Keratinocyte (primary cell): ENCODE data around the gene NF2. TPM values are rescaled to one million over a fixed set of nuclear protein-coding genes. Genes with fewer than 3 reads are reported as not detected.

Experiments used
- DNase-seq: peaks from one replicate; pipeline ENCODE4 v3.0.0-alpha.2; 2011; ENCODE audit warnings: low read depth, missing footprints, low spot score
- FAIRE-seq: peaks from 2 replicates; lab custom pipeline; 2011; peaks lifted over from hg19 to GRCh38; lab: Jason Lieb, UNC
- H2AFZ ChIP-seq: 2 replicates; pipeline ENCODE4 v1.6.0; 2012; ENCODE audit warnings: low read length, control low read depth, inconsistent platforms; ENCODE audit not compliant: control insufficient read depth
- H3K27ac ChIP-seq: 2 replicates; pipeline ENCODE4 v1.5.1; 2011; ENCODE audit warnings: low read length; ENCODE audit not compliant: control insufficient read depth, insufficient read depth
- H3K27me3 ChIP-seq: 3 replicates; pipeline ENCODE4 v1.6.0; 2011; ENCODE audit warnings: low read length; ENCODE audit not compliant: control insufficient read depth, insufficient read depth; ENCODE audit errors: extremely low read depth
- H3K36me3 ChIP-seq, 2 experiments: 2 replicates in 1 of 2; 3 replicates in 1 of 2; pipeline ENCODE4 v1.5.1; 2011; ENCODE audit warnings: low read length in 2 of 2, mild to moderate bottlenecking in 1 of 2; ENCODE audit not compliant: control insufficient read depth in 2 of 2, insufficient read depth in 2 of 2; ENCODE audit errors: extremely low read depth in 1 of 2
- H3K4me1 ChIP-seq: 3 replicates; pipeline ENCODE4 v1.5.1; 2011; ENCODE audit warnings: low read length; ENCODE audit not compliant: control insufficient read depth, insufficient read depth; ENCODE audit errors: extremely low read depth
- H3K4me2 ChIP-seq: 3 replicates; pipeline ENCODE4 v1.6.0; 2011; ENCODE audit warnings: low read depth, low read length; ENCODE audit not compliant: control insufficient read depth, insufficient read depth; ENCODE audit errors: extremely low read depth
- H3K4me3 ChIP-seq, 3 experiments: fragments of 200-600 bp in 1 of 3; sonication (generic) in 1 of 3; 2 replicates in 2 of 3; 3 replicates in 1 of 3; pipeline ENCODE4 v1.5.1; 2011 to 2016; ENCODE audit warnings: low read length in 3 of 3, mild to moderate bottlenecking in 3 of 3, control low read depth in 2 of 3, inconsistent platforms in 1 of 3, low read depth in 1 of 3, mixed read lengths in 1 of 3, mixed run types in 1 of 3, moderate library complexity in 1 of 3; ENCODE audit not compliant: control insufficient read depth in 2 of 3, insufficient read depth in 2 of 3; ENCODE audit errors: extremely low read depth in 1 of 3
- H3K79me2 ChIP-seq: 2 replicates; pipeline ENCODE4 v1.6.0; 2012; ENCODE audit warnings: low read length; ENCODE audit not compliant: control insufficient read depth, insufficient read depth
- H3K9ac ChIP-seq: 3 replicates; pipeline ENCODE4 v1.6.0; 2011; ENCODE audit warnings: low read length; ENCODE audit not compliant: control insufficient read depth, insufficient read depth; ENCODE audit errors: extremely low read depth
- H3K9me1 ChIP-seq: 3 replicates; pipeline ENCODE4 v1.6.0; 2011; ENCODE audit warnings: low read length; ENCODE audit not compliant: control insufficient read depth, insufficient read depth; ENCODE audit errors: extremely low read depth
- H3K9me3 ChIP-seq: 2 replicates; pipeline ENCODE4 v1.5.1; 2012; ENCODE audit warnings: low read depth, low read length; ENCODE audit not compliant: control insufficient read depth
- H4K20me1 ChIP-seq: 3 replicates; pipeline ENCODE4 v1.6.0; 2011; ENCODE audit warnings: low read length; ENCODE audit not compliant: control insufficient read depth, insufficient read depth; ENCODE audit errors: extremely low read depth
- EZH2 ChIP-seq: IDR thresholded peaks from one replicate; pipeline ENCODE4 v1.6.1; 2012; ENCODE audit warnings: inconsistent platforms, mild to moderate bottlenecking, low read length, moderate library complexity
- dilution Hi-C: fragments of 300-500 bp; cut with MboI; formaldehyde crosslinking; loops from one replicate; pipeline ENCODE4 v1.7.0; 2020; ENCODE audit warnings: low sequenced_read_pairs; ENCODE audit not compliant: extremely low pct_ligation_motif_present
- polyA plus RNA-seq, 5 experiments: library from polyadenylated mRNA; depleted of rRNA in 3 of 5; stranded (reverse) in 3 of 5; stranded (forward) in 1 of 5; unstranded in 1 of 5; fragments of >200 nt; gene quantifications; 1 replicate in 1 of 5; 2 replicates in 3 of 5; 3 replicates in 1 of 5; pipeline versions ENCODE4 v1.2.1 to v1.2.3, GENCODE V29; 2011 to 2012; ENCODE audit warnings: missing spikeins in 2 of 5, low read depth in 1 of 5, low replicate concordance in 1 of 5
- TF ChIP-seq, protein P1 (sequence below), 3 experiments: IDR thresholded peaks in 1 of 3; conservative IDR thresholded peaks in 1 of 3; optimal IDR thresholded peaks in 1 of 3; 2 replicates in 2 of 3; 3 replicates in 1 of 3; pipeline versions ENCODE3 to v1.5.1; 2011; ENCODE audit warnings: low read length in 3 of 3, mild to moderate bottlenecking in 3 of 3, moderate library complexity in 2 of 3, control low read depth in 1 of 3, inconsistent platforms in 1 of 3; ENCODE audit not compliant: insufficient read depth in 2 of 3; ENCODE audit errors: extremely low read depth in 1 of 3

NF2 gene
- polyA plus RNA-seq, 1 donor (not counting 4 experiments of a cell fraction or from before 2014, with no cell fraction given), result 50.2 TPM

DNA sequence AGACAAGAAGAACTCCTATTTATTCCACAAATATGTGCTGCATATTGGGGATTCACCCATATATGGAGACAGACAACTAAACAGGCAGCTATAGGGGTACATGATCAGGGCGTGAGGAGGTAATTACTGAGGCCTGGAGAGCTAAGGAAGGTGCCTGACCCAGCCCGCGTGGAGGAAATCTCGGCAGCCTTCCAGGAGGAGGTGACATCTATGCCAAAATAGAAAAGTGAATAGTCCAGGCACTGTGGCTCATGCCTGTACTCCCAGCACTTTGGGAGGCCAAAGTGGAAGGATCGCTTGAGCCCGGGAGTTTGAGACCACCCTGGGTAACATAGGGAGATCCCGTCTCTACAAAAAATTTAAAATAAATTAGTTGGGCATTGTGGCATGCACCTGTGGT lies 36.1 kb upstream of the NF2 start:
- TF ChIP-seq, protein P1, sequence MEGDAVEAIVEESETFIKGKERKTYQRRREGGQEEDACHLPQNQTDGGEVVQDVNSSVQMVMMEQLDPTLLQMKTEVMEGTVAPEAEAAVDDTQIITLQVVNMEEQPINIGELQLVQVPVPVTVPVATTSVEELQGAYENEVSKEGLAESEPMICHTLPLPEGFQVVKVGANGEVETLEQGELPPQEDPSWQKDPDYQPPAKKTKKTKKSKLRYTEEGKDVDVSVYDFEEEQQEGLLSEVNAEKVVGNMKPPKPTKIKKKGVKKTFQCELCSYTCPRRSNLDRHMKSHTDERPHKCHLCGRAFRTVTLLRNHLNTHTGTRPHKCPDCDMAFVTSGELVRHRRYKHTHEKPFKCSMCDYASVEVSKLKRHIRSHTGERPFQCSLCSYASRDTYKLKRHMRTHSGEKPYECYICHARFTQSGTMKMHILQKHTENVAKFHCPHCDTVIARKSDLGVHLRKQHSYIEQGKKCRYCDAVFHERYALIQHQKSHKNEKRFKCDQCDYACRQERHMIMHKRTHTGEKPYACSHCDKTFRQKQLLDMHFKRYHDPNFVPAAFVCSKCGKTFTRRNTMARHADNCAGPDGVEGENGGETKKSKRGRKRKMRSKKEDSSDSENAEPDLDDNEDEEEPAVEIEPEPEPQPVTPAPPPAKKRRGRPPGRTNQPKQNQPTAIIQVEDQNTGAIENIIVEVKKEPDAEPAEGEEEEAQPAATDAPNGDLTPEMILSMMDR (optimal IDR thresholded peaks at IDR 0.05 in 1 of 3, IDR thresholded peaks at IDR 0.05 in 1 of 3, conservative IDR thresholded peaks at IDR 0.05 in 1 of 3; ENCODE audit: extremely low read depth in 1 of 3, insufficient read depth in 2 of 3, low read length in 3 of 3), result no peak
- no peak for TF ChIP-seq EZH2
- peaks cover 4 to 13% of the 10 kb centered on the region in 2 experiments for H3K36me3 ChIP-seq
- no peak overlapping the region for H3K4me2 ChIP-seq
- no peak overlapping the region for H3K9ac ChIP-seq
- H3K27me3 ChIP-seq, result no peaks in the 10 kb centered on the region
- no peaks in the 10 kb centered on the region for H4K20me1 ChIP-seq
- no peak for FAIRE-seq
- DNase-seq, result no peak
- H3K27ac ChIP-seq, result no peak overlapping the region
- H2AFZ ChIP-seq, result no peak overlapping the region
- H3K4me3 ChIP-seq, result no peak overlapping the region
- no peaks in the 10 kb centered on the region for H3K79me2 ChIP-seq
- no peaks in the 10 kb centered on the region for H3K4me1 ChIP-seq
- dilution Hi-C loops, result no loop called here
- H3K9me1 ChIP-seq, result peaks cover 2% of the 10 kb centered on the region
- H3K9me3 ChIP-seq, result no peaks in the 10 kb centered on the region

DNA sequence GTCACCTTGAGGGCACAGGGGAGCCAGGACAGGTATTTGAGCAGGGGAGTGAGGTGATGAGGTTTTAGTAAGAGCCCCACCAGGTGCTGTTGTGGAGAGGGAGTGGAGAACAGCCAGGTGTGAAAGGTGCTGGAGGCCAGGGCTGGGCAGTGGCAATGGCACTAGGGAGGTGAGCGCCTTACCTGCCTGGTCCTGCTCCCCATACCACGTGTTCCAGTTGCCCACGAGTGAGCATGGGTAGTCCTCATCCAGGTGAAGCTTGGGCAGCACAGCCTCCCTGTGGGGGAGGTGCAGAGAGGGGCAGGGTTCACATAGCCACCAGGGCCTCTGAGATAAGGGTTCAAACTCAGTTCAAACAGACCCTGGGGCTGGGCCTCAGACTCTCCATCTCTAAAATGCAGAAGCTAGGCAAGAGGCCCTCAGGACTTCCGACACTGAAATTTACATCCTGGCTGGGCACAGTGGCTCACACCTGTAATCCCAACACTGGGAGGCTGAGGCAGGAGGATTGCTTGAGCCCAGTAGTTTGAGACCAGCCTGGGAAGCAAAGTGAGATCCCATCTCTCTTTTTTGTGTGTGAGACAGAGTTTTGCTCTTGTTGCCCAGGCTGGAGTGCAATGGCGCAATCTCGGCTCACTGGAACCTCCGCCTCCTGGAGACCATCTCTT lies 34.3 kb upstream of the NF2 start:
- Histone ChIP-seq H3K79me2 (no peaks in the 10 kb centered on the region), H2AFZ (no peak overlapping the region), H3K9me3 (no peaks in the 10 kb centered on the region), H3K27ac (no peak overlapping the region), H3K4me3 (no peak overlapping the region), H3K9me1 (peaks cover 2% of the 10 kb centered on the region), H4K20me1 (no peaks in the 10 kb centered on the region), H3K36me3 (peaks cover 4 to 16% of the 10 kb centered on the region in 2 experiments), H3K27me3 (no peaks in the 10 kb centered on the region), H3K4me2 (no peak overlapping the region), H3K9ac (no peak overlapping the region), H3K4me1 (no peaks in the 10 kb centered on the region)
- FAIRE-seq (no peak), DNase-seq (no peak)
- dilution Hi-C loops, result no loop called here
- no peak for TF ChIP-seq EZH2

DNA sequence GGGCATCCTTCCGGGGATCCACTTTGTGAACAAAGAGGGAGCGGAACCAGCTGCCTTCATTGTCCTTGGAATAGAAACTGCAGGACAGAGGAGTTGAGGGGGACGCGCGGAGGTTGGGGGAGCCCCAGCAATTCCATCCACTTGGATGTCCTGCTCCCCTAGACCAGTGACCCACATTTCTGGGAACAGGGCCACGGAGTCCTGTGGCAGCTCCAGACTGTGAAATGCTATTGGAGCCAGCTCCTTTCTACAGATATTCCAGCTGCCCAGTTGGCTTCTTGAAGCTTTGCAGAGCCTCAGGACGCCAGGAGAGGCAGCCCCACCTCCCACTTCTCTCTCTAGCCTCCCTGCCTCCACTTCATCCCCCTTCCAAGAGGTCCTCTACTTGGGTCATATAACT lies 33.0 kb upstream of the NF2 start:
- Histone ChIP-seq H3K27me3 (no peaks in the 10 kb centered on the region), H3K27ac (no peak overlapping the region), H4K20me1 (no peaks in the 10 kb centered on the region), H3K9ac (no peak overlapping the region), H3K36me3 (peaks cover 4 to 16% of the 10 kb centered on the region in 2 experiments), H2AFZ (no peak overlapping the region), H3K4me2 (no peak overlapping the region), H3K9me1 (peaks cover 2% of the 10 kb centered on the region), H3K4me3 (no peak overlapping the region), H3K4me1 (no peaks in the 10 kb centered on the region), H3K79me2 (no peaks in the 10 kb centered on the region), H3K9me3 (no peaks in the 10 kb centered on the region)
- TF ChIP-seq, protein P1 (optimal IDR thresholded peaks at IDR 0.05 in 1 of 3, IDR thresholded peaks at IDR 0.05 in 1 of 3, conservative IDR thresholded peaks at IDR 0.05 in 1 of 3; ENCODE audit: extremely low read depth in 1 of 3, insufficient read depth in 2 of 3, low read length in 3 of 3), result no peak
- TF ChIP-seq EZH2, result no peak
- dilution Hi-C loops, result no loop called here
- FAIRE-seq (no peak), DNase-seq (no peak)
